Peyer's patch (tissue), 4 donors: ENCODE measurements around the gene HOATZ.

ENCODE experiments used
- CTCF ChIP-seq, 6 experiments: fragments of 450-650 bp in 4 of 6; fragments of 200-600 bp in 2 of 6; sonication (generic) in 1 of 6; IDR thresholded peaks; one replicate each; pipeline ENCODE4 v1.5.1; 2017 to 2019; ENCODE audit warnings: antibody characterized with exemption in 6 of 6, mild to moderate bottlenecking in 3 of 6, moderate library complexity in 1 of 6
- POLR2A ChIP-seq, 2 donors: fragments of 450-650 bp; IDR thresholded peaks; one replicate each; pipeline ENCODE4 v1.5.1; 2017; ENCODE audit warnings: antibody characterized with exemption in 2 of 2, mild to moderate bottlenecking in 2 of 2, moderate library complexity in 2 of 2

GRCh38 chr11:111490496-111490895 is 24.1 kb upstream of the HOATZ start:
- TF ChIP-seq CTCF (IDR thresholded peaks at IDR 0.05) (no peak), POLR2A (IDR thresholded peaks at IDR 0.05) (no peak)
